OCI-LY3 (cell line): Measurements from ENCODE around the gene HES2.
A peak's percentile ranks its signal among the peaks of the same experiment; 100 is the strongest.

Source experiments
- EZH2phosphoT487 ChIP-seq: fragments of 200-600 bp; shearing (Covaris generic); IDR thresholded peaks from 2 replicates; pipeline ENCODE4 v1.6.1; 2018; ENCODE audit warnings: antibody characterized with exemption, mixed run types, low read depth
- TF ChIP-seq, protein P1 (sequence below): fragments of 200-600, 300-600 bp; sonication (generic); IDR thresholded peaks from 2 replicates; pipeline ENCODE4 v1.5.1; 2014; ENCODE audit warnings: antibody characterized with exemption, low read length, low read depth

DNA sequence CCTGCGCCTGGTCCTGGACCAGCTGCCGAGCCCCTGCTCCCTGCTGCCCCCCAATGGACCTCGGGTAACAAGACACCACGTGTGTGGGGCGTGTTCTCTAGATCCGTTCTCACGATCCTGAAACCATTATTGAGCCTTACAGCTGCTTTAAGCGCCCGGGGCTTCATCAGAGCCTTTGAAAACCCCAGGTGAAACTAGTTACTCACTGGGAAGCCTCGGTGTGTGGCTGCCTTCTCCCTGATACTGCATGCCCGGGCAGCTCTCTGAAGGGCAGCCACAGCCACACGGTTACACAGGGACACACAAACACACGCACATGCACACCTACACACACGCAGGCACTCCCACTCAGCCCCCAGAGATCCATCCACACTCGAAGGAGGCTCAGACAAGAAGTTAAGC is 5.3 kb downstream of the HES2 start:
- TF ChIP-seq, protein P1, sequence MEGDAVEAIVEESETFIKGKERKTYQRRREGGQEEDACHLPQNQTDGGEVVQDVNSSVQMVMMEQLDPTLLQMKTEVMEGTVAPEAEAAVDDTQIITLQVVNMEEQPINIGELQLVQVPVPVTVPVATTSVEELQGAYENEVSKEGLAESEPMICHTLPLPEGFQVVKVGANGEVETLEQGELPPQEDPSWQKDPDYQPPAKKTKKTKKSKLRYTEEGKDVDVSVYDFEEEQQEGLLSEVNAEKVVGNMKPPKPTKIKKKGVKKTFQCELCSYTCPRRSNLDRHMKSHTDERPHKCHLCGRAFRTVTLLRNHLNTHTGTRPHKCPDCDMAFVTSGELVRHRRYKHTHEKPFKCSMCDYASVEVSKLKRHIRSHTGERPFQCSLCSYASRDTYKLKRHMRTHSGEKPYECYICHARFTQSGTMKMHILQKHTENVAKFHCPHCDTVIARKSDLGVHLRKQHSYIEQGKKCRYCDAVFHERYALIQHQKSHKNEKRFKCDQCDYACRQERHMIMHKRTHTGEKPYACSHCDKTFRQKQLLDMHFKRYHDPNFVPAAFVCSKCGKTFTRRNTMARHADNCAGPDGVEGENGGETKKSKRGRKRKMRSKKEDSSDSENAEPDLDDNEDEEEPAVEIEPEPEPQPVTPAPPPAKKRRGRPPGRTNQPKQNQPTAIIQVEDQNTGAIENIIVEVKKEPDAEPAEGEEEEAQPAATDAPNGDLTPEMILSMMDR = peak; percentile 52
- no peak for TF ChIP-seq EZH2phosphoT487
